Endometrial microvascular endothelial cells (primary cell): ENCODE measurements around the gene RPH3AL. TPM values are rescaled to one million over a fixed set of nuclear protein-coding genes. Genes with fewer than 3 reads are reported as not detected.
"Not testable (repeated sequence)": the region's sequence is repeated elsewhere in the genome, so short reads cannot be mapped to it uniquely, and the experiment has no call there.

Source experiments
- in situ Hi-C: cut with HindIII; loops from 2 replicates; pipeline ENCODE4 v1.10.0; 2017; ENCODE audit warnings: low sequenced_read_pairs, low pct_unique_long_range_greater_than_20kb; ENCODE audit errors: inconsistent ontology term
- total RNA-seq: library from RNA; depleted of rRNA; stranded (reverse); fragments of >200 nt; gene quantifications from one replicate; pipeline ENCODE4 v1.2.3, GENCODE V29; 2015; ENCODE audit errors: inconsistent ontology term

RPH3AL gene
- total RNA-seq, 1 donor from 2014 or later = 41.1 TPM

GRCh38 chr17:225551-225950 is 127.1 kb downstream of the RPH3AL start:
- in situ Hi-C loops = no loop called here

GRCh38 chr17:224576-224975 is 128.0 kb downstream of the RPH3AL start:
- in situ Hi-C loops = not testable (repeated sequence)

GRCh38 chr17:223723-224471 is 128.7 kb downstream of the RPH3AL start:
- in situ Hi-C loops = no loop called here

- in situ Hi-C loops = no loop called here
Observed at GRCh38 chr17:222172-222571, 130.4 kb downstream of the RPH3AL start.

- in situ Hi-C loops = no loop called here
Observed at GRCh38 chr17:219696-220095, 132.9 kb downstream of the RPH3AL start.

GRCh38 chr17:218432-219110 is 134.0 kb downstream of the RPH3AL start:
- in situ Hi-C loops = no loop called here

- in situ Hi-C loops = no loop called here
Observed at GRCh38 chr17:216625-217024, 136.0 kb downstream of the RPH3AL start.

- in situ Hi-C loops = not testable (repeated sequence)
Observed at GRCh38 chr17:215563-216478, 136.8 kb downstream of the RPH3AL start.

- in situ Hi-C loops = no loop called here
Observed at GRCh38 chr17:214881-215331, 137.7 kb downstream of the RPH3AL start.

GRCh38 chr17:213286-214105 is 139.1 kb downstream of the RPH3AL start:
- in situ Hi-C loops = no loop called here

GRCh38 chr17:210402-210801 is 142.2 kb downstream of the RPH3AL start:
- in situ Hi-C loops = no loop called here

GRCh38 chr17:208429-208828 is 144.2 kb downstream of the RPH3AL start:
- in situ Hi-C loops = no loop called here

- in situ Hi-C loops = no loop called here
Observed at GRCh38 chr17:207775-208174, 144.8 kb downstream of the RPH3AL start.

- in situ Hi-C loops = no loop called here
Observed at GRCh38 chr17:206941-207560, 145.6 kb downstream of the RPH3AL start.

- in situ Hi-C loops = not testable (repeated sequence)
Observed at GRCh38 chr17:206484-206883, 146.1 kb downstream of the RPH3AL start.

- in situ Hi-C loops = no loop called here
Observed at GRCh38 chr17:205817-206216, 146.8 kb downstream of the RPH3AL start.

GRCh38 chr17:205148-205669 is 147.4 kb downstream of the RPH3AL start:
- in situ Hi-C loops = no loop called here
